Activated T-helper 1 cell treated with anti-CD3 and anti-CD28 coated beads, Interleukin-2, amount 50 U/mL, for 16 hours (primary cell): ENCODE measurements around the gene PLXNA4.
"Not testable (repeated sequence)": the region's sequence is repeated elsewhere in the genome, so short reads cannot be mapped to it uniquely, and the experiment has no call there.

Source experiments
- DNase-seq, 2 donors: peaks; one replicate each; pipeline ENCODE4 v3.0.0-alpha.2; 2020; ENCODE audit warnings: low read depth in 1 of 2, low spot score in 1 of 2

The PLXNA4 gene

GRCh38 chr7:132393789-132394261 is 182.4 kb downstream of the PLXNA4 start:
- DNase-seq = no peak

GRCh38 chr7:132392713-132393112 is 183.6 kb downstream of the PLXNA4 start:
- DNase-seq = no peak

GRCh38 chr7:132390705-132391104 is 185.6 kb downstream of the PLXNA4 start:
- DNase-seq = no peak

GRCh38 chr7:132390049-132390448 is 186.2 kb downstream of the PLXNA4 start:
- not testable (repeated sequence) for DNase-seq

- no peak for DNase-seq
These were observed 187.6 kb downstream of the PLXNA4 start for GRCh38 chr7:132388688-132389087.

- DNase-seq = no peak
These were observed 188.7 kb downstream of the PLXNA4 start for GRCh38 chr7:132387596-132387995.

- DNase-seq = no peak
These were observed 190.0 kb downstream of the PLXNA4 start for GRCh38 chr7:132386201-132386681.

GRCh38 chr7:132383962-132384361 is 192.3 kb downstream of the PLXNA4 start:
- DNase-seq = no peak

- no peak for DNase-seq
These were observed 194.4 kb downstream of the PLXNA4 start for GRCh38 chr7:132381742-132382472.

- no peak for DNase-seq
These were observed 196.2 kb downstream of the PLXNA4 start for GRCh38 chr7:132380059-132380458.

- no peak for DNase-seq
These were observed 197.0 kb downstream of the PLXNA4 start for GRCh38 chr7:132379292-132379691.

GRCh38 chr7:132377703-132378584 is 198.3 kb downstream of the PLXNA4 start:
- no peak for DNase-seq

- no peak for DNase-seq
These were observed 199.3 kb downstream of the PLXNA4 start for GRCh38 chr7:132377015-132377414.

- DNase-seq = no peak
These were observed 199.8 kb downstream of the PLXNA4 start for GRCh38 chr7:132376361-132377013.

GRCh38 chr7:132373879-132374278 is 202.4 kb downstream of the PLXNA4 start:
- DNase-seq = no peak

- no peak for DNase-seq
These were observed 203.2 kb downstream of the PLXNA4 start for GRCh38 chr7:132373041-132373440.

- DNase-seq = no peak
These were observed 204.3 kb downstream of the PLXNA4 start for GRCh38 chr7:132371948-132372347.

- no peak for DNase-seq
These were observed 207.9 kb downstream of the PLXNA4 start for GRCh38 chr7:132368246-132368900.

GRCh38 chr7:132367795-132368194 is 208.5 kb downstream of the PLXNA4 start:
- no peak for DNase-seq

GRCh38 chr7:132367004-132367403 is 209.3 kb downstream of the PLXNA4 start:
- DNase-seq = no peak

GRCh38 chr7:132364226-132364625 is 212.0 kb downstream of the PLXNA4 start:
- no peak for DNase-seq
